GM18867 (cell line): Measurements from ENCODE around the gene CES4A.
"Not testable (repeated sequence)": the region's sequence is repeated elsewhere in the genome, so short reads cannot be mapped to it uniquely, and the experiment has no call there.

Experiments used
- ATAC-seq: cut with Tn5 transposase; IDR thresholded peaks from one replicate; pipeline ENCODE4 v1.9.1; 2021; ENCODE audit warnings: mild to moderate bottlenecking, moderate library complexity; ENCODE audit not compliant: unreplicated experiment

The CES4A gene

DNA sequence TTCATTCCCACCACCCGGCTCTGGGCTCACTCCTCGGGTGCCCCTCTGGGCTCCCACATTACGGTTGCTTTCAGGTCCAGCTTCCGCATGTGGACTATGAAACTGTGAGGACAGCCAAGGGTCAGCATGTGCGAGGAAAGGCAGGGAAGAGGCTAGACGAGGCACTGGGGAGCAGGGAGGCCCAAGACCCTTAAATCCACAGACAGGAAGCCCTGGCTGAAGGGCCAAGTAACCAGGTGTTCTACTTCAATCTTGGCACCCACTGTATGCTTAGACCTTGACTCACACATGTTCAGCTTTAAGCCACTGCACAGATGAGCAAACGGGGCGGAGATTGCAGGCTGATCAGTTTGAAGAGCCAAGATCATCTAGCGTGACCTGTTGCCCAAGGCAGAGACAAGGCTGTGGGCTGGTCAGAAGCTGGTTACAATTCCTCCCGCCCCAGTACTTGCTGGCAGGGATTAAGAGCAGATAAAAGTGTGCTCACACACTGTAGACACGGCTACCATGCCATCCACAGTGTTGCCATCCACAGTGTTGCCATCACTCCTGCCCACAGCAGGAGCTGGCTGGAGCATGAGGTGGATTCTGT lies at the start of gene CES4A:
Gene CES4A (plus strand): TSS at position 393 of the 592 bp plus-strand sequence. CDS start 184 bp downstream, at position 577.
- ATAC-seq = no peak

DNA sequence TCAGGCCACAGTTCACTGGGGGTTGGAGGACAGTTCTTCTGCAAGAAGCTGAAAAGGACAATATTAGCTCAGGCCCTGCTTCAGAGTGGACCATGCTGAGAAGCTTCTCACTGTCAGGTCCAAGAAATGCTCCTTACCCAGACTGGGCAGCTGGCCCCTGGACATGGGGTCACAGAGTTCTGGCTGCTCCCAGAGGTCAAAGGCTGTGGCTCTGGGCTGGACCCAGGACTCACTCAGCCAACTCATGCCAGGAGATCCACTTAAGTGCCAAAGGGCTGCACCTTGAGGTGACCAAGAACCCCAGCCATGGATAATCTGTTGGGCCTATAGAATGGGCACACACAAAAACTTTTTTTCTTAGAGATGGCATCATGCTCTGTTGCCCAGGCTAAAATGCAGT lies 49.0 kb upstream of the CES4A start:
- no peak for ATAC-seq

DNA sequence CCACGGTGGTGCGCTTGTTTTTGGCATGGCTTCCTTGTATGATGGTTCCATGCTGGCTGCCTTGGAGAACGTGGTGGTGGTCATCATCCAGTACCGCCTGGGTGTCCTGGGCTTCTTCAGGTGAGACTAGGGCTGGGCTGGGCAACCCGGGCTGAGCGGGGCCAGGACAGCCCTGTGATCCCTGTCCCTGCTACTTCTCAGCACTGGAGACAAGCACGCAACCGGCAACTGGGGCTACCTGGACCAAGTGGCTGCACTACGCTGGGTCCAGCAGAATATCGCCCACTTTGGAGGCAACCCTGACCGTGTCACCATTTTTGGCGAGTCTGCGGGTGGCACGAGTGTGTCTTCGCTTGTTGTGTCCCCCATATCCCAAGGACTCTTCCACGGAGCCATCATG lies 48.2 kb upstream of the CES4A start:
- no peak for ATAC-seq

DNA sequence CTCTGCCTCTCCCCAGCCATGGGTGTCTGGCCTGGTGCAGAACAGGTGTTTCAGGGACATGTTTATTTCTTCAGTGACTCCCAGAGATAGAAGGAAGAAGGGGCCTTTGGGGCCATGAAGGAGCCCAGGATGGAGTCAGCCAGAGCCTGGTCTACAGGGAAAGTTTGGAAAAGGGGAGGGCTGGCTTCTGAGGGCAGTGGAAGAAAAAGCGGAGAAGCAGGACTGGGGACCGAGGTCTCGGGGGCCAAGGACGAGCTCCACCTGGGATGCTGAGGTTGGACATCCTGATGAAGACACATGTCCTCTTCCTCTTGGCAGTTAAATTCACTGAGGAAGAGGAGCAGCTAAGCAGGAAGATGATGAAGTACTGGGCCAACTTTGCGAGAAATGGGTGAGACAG lies 45.4 kb upstream of the CES4A start:
- no peak for ATAC-seq

DNA sequence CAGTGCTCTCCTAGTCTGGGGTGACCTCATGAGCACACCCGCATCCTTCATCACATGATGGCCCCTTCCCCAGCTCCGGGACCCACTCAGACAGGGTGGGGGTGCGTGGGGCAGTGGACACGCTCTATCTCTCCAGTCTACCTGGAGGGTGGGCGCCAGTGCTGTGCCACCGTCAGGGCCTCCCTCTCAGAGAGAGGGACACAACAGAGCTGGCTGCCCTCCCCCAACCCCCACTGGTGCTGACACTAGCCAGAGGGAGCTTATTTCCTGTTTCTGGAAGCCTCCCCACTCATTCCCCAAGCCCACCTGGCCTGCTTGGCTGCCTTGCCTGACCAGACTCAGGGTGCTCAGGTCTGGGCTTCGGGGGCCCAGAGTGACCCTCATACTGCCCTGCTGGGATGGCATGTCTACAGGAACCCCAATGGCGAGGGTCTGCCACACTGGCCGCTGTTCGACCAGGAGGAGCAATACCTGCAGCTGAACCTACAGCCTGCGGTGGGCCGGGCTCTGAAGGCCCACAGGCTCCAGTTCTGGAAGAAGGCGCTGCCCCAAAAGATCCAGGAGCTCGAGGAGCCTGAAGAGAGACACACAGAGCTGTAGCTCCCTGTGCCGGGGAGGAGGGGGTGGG lies 44.8 kb upstream of the CES4A start:
- ATAC-seq = no peak

DNA sequence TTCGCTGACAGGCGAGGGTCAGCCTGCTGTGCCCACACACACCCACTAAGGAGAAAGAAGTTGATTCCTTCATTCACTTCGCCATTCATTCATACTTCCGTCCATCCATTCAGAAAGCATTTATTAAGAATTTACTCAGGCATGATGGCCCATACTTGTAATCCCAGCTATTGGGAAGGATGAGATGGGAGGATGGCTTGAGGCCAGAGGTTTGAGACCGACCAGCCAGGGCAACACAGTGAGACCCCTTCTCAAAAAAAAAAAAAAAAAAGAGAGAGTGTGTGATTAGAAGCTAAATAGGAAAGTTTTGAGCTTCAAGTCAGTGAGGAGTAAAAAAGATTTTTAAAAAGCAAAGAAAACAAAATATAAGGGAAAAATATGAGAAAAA lies 44.3 kb upstream of the CES4A start:
- ATAC-seq = no peak

DNA sequence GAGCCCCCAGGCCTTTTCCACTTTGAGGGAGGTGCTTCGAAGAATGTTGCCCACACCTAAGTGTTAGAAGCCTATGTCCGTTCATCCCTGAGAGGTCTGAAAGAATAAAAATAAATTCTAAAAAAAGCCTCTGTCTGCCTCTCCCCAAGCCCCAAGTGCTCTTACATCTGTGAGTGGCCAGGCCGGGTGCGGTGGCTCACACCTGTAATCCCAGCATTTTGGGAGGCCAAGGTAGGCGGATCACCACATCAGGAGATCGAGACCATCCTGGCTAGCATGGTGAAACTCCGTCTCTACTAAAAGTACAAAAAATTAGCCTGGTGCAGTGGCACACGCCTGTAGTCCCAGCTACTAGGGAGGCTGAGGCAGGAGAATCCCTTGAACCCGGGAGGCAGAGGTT lies 43.4 kb upstream of the CES4A start:
- ATAC-seq = not testable (repeated sequence)

DNA sequence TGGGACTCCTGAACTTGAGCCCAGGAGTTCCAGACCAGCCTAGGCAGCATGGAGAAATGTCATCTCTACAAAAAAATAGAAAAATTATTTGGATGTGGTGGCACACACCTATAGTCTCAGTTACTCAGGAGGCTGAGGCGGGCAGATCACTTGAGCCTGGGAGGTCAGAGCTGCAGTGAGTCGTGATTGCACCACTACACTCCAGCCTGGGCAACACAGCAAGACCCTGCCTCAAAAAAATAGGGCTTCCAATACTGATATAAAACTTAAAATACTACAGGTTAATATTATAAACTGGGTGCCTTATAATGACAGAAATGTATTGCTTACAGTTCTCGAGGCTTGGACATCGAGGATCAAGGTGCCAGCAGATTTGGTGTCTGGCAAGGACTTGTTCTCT lies 42.5 kb upstream of the CES4A start:
- no peak for ATAC-seq

DNA sequence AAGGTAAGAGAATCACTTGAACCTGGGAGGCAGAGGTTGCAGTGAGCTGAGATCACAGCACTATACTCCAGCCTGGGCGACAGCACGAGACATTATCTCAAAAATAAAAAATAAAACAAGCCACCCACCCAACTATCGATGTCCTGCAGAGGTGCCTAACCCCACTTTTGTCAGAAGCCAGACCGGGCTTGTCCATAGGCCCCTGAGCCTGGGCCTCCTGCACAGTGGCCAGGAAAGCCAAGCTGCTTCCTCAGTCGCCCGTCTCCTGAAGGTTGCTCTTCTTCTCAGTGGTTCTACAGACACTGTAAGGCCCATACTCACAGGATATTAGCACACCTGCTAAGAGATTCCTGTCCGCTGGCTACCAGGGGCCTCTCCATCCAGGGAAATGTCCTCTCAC lies 41.8 kb upstream of the CES4A start:
- ATAC-seq = no peak

DNA sequence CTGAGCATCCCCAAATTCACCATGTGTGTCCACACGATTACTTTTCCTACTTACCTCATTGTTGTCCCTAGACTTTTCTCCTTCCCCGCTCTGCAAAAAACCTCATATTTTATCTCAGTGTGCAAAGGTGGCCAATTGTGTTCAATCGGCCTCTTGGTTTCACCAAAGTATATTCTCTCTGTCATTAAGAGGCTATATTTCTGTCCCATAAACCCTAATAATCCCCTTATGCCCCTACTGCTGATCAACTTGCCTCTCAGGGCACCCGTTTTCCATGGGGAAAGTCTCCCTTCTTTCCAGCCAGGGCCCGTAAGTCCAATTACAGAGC lies 41.5 kb upstream of the CES4A start:
- no peak for ATAC-seq

DNA sequence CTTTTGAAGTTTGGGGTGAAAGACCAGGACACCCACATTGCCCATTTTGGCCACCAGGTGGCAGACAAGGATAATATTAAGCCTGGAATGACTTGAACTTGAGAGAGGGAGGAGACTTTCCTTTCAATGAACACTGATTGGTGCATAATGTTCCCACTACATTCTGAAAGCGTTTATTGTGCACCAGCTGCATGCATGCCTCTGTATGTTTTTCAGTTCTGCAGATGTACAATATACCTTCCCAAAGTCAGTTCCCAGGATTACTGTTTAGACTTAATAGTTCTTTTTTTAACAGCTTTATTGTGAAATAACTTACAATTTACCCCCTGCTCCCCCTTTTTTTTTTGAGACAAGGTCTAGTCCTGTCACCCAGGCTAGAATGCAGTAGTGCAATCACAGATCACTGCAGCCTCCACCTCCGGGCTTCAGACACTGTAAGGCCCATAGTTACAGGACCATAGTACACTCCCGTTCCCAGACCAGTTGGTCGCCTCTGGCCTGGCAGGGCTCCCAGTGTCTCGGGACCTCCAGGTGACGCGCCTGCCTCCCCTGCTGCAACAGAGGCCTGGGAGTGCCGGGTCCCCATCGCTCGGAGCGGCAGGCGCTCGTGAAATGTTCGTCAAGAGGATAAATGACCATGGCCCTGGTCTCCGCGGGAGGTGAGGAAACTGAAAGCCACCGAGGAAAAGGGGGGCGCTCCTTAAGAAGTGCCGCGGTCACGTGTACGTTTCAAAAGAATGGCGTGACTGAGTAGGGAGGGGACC lies 40.9 kb upstream of the CES4A start:
- ATAC-seq = peak; percentile 69

DNA sequence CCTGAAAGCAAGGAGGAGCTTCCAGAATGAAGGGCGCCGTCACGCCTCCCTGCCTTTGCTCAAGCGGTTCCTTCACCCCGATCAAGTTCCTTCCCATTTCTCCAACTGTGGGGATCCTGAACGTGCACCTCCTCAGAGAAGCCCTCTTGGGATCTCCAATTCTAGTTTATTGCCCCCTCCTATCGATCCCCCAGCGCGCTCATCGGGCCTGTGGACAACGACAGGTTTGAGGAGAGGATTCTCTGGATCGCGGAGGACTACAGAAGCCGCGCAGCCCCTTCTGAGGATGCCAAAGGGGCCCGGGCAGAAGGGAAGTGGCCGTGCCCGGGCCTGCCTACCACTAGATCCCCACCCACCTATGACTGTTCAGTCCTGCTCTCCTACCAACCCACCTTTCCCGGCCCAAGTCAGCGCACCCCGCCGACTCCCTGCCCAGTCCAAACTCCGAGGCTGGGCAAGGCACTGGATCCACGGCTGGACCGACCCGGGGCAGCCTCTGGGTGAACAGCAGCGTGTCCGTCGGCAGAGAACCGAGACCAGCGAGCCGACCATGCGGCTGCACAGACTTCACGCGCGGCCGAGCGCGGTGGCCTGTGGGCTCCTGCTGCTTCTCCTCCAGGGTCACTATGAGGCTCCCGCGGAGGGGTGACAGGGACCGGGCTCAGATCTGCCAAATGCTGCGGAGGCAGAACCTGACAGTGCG lies 40.1 kb upstream of the CES4A start:
- ATAC-seq = no peak

DNA sequence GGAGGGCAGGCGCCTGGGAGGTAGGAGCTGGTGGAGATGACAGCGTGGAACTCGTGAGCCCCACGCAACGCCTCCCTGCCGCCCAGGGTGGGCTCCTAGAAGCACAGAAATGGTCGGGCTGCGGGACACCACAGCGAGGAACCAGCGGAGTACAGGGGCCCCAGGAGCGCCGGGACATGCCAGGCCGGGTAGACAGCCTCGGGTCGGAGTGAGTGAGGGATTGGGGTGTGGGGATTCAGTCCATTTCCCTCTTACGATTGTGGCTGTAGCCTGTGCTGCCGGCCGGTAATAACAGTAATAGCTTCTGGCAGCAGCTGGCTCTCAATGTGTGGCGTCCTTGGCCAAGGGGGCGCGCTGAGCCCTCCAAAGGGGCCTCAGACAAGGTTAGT lies 39.6 kb upstream of the CES4A start:
- ATAC-seq = no peak

DNA sequence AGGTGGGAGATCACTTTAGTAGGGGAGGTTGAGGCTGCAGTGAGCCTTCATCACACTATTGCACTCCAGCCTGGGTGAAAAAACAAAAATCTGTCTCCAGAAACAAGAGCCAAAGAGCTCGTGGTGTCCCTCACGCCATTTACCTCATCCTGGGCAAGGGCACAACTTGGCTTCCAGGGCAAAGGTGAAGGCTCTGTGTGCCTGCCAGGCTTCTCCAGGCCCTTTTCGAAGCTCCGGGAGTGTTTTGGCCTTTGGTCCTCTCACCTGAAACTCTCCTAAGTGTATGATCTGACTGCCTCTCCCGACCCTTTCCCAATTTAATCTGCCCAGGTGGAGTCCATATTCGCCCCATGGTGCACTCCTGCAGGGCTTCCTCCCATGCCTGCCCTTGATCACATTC lies 38.9 kb upstream of the CES4A start:
- ATAC-seq = no peak

DNA sequence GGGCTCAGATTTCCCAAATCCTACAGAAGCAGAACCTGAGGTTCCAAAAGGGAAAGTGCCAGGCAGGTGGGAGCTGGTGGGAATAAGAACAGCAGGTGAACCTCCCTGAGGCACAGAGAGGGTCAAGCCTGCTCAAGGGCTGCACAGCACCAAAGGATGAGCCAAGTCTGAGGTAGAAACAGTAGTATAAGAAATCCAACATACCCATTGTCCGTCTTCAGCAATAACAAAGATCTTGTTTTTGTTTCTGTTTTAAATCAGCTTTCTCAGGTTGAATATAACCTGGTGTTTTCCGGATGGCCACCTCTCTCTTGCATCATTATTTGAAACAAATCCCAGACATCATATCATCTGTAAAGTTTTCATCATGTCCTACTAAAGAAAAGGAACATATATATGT lies 38.0 kb upstream of the CES4A start:
- ATAC-seq = no peak

DNA sequence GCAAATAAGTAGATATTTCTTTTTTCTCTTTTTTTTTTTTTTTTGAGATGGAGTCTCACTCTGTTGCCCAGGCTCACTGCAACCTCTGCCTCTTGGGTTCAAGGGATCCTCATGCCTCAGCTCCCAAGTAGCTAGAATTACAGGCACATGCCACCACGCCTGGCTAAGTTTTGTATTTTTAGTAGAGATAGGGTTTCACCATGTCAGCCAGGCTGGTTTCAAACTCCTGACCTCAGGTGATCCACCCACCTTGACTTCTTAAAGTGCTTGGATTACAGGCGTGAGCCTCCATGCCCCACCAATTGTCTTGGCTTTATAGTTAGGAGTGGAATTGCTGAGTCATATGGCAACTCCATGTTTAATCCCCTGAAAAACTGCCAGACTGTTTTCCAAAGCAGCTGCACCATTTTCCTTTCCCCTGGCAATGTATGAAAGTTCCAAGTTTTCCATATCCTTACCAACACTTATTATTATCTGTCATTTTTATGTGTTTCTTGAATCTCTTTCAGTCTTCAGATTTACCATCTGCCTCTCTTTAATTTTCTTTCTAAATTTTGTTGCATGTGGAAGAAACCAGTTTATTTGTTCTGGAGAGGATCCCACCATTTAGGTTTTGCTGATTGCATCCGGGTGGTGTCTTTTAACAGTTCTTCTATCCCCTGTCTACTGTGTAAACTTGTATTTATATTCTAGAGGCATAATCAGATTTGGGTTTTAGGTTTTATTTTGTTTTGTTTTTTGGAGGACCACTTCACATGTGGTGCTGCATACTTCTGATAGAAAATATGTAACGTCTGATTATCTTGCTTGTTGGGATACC lies 37.2 kb upstream of the CES4A start:
- no peak for ATAC-seq

DNA sequence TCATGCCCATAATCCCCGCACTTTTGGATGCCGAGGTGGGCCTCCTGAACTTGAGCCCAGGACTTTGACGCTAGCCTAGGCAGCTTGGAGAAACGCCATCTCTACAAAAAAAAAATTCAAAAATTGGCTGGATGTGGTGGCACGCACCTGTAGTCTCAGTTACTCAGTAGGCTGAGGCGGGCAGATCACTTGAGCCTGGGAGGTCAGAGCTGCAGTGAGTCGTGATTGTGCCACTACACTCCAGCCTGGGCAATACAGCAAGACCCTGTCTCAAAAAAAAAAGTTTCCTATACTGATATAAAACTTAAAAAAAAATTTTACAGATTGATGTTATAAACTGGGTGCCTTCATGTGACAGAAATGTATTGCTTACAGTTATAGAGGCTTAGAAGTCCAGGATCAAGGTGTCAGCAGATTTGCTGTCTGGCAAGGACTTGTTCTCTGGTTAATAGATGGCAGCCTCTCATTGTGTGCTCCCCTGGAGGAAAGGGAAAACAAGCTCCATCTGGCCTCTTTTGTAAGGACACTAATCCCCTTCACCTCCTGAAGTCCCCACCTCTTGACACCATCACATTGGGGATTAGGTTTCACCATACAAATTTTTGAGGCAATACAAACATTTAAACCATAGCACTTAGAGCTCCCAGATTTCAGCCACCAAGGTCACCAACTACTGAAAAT lies 35.8 kb upstream of the CES4A start:
- no peak for ATAC-seq

DNA sequence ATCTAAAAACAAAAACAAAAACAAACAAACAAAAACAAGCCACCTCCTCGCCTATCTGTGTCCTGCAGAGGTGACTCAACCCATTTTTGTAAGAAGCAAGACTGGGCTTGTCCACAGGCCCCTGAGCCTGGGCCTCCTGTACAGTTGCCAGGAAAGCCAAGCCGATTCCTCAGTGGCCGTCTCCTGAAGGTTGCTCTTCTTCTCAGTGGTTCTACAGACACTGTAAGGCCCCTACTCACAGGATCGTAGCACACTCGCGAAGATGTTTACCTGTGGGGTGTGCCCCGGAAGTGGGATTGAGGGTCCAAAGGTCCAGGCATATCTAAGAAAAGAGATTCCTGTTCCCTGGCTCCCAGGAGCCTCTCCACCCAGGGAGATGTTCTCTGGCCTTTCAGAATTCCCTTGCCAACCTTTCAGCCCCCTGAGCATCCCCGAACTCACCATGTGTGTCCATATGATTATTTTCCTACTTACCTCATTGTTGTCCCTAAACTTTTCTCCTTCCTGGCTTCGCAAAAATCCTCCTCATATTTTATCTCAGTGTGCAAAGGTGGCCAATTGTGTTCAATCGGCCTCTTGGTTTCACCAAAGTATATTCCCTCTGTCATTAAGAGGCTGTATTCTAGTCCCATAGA lies 34.8 kb upstream of the CES4A start:
- no peak for ATAC-seq

DNA sequence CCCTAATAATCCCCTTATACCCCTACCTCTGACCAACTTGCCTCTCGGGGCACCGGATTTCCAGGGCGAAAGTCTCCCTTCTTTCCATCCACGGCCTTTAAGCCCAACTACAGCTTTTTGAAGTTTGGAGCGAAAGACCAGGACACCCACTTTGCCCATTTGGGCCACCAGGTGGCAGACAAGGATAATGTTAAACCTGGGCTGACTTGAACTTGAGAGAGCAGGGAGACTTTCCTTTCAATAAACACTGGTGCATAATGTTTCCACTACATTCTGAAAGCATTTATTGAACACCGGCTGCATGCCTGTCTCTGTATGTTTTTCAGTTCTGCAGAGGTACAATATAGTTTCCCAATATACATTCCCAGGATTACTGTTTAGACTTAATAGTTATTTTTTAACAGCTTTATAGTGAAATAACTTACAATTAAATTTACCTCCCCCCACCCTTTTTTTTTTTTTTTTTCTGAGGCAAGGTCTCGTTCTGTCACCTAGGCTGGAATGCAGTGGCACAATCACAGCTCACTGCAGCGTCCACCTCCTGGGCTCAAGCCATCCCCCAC lies 34.2 kb upstream of the CES4A start:
- no peak for ATAC-seq
